Kasumi-1 (cell line): ENCODE measurements around the gene KIRREL3.

ENCODE experiments used
- DNase-seq, 2 experiments: peaks; one replicate each; lab custom pipeline; 2025; lab: John Stamatoyannopoulos, UW

KIRREL3 gene

GRCh38 chr11:126914941-126915340, 85.6 kb downstream of the KIRREL3 start:
- no peak for DNase-seq

GRCh38 chr11:126914166-126914565, 86.4 kb downstream of the KIRREL3 start:
- DNase-seq = no peak

- no peak for DNase-seq
Observed at GRCh38 chr11:126904520-126904919, 96.0 kb downstream of the KIRREL3 start.

GRCh38 chr11:126901783-126902182, 98.8 kb downstream of the KIRREL3 start:
- DNase-seq = no peak

- DNase-seq = no peak
Observed at GRCh38 chr11:126899961-126900748, 100.4 kb downstream of the KIRREL3 start.

GRCh38 chr11:126898802-126899201, 101.8 kb downstream of the KIRREL3 start:
- no peak for DNase-seq

- no peak for DNase-seq
Observed at GRCh38 chr11:126897430-126897829, 103.1 kb downstream of the KIRREL3 start.

- no peak for DNase-seq
Observed at GRCh38 chr11:126896025-126896424, 104.5 kb downstream of the KIRREL3 start.

GRCh38 chr11:126893796-126894195, 106.8 kb downstream of the KIRREL3 start:
- no peak for DNase-seq

GRCh38 chr11:126892756-126893155, 107.8 kb downstream of the KIRREL3 start:
- no peak for DNase-seq

- DNase-seq = no peak
Observed at GRCh38 chr11:126891556-126892217, 108.9 kb downstream of the KIRREL3 start.

- no peak for DNase-seq
Observed at GRCh38 chr11:126890561-126890960, 110.0 kb downstream of the KIRREL3 start.

GRCh38 chr11:126888115-126888712, 112.4 kb downstream of the KIRREL3 start:
- DNase-seq = no peak

GRCh38 chr11:126886636-126887035, 113.9 kb downstream of the KIRREL3 start:
- DNase-seq = no peak

- no peak for DNase-seq
Observed at GRCh38 chr11:126886085-126886484, 114.5 kb downstream of the KIRREL3 start.

GRCh38 chr11:126884594-126884993, 116.0 kb downstream of the KIRREL3 start:
- DNase-seq = no peak

GRCh38 chr11:126884192-126884591, 116.4 kb downstream of the KIRREL3 start:
- DNase-seq = no peak

GRCh38 chr11:126880872-126881271, 119.7 kb downstream of the KIRREL3 start:
- DNase-seq = no peak

- no peak for DNase-seq
Observed at GRCh38 chr11:126879516-126879915, 121.1 kb downstream of the KIRREL3 start.

- no peak for DNase-seq
Observed at GRCh38 chr11:126878913-126879482, 121.6 kb downstream of the KIRREL3 start.

GRCh38 chr11:126874831-126875230, 125.7 kb downstream of the KIRREL3 start:
- no peak for DNase-seq

- DNase-seq = no peak
Observed at GRCh38 chr11:126874276-126874675, 126.3 kb downstream of the KIRREL3 start.

- DNase-seq = no peak
Observed at GRCh38 chr11:126871792-126872191, 128.8 kb downstream of the KIRREL3 start.
